Parathyroid adenoma (tissue), 2 donors: ENCODE results near the gene LANCL2.
"Not testable (repeated sequence)": the region's sequence is repeated elsewhere in the genome, so short reads cannot be mapped to it uniquely, and the experiment has no call there.

Experiments used
- H2AFZ ChIP-seq: fragments of 300-600 bp; sonication (generic); one replicate; pipeline ENCODE4 v1.7.0; 2017; ENCODE audit warnings: antibody characterized with exemption, mild to moderate bottlenecking
- H3K27ac ChIP-seq: fragments of 300-600 bp; sonication (generic); one replicate; pipeline ENCODE4 v1.7.0; 2017
- H3K27me3 ChIP-seq: fragments of 300-600 bp; sonication (generic); one replicate; pipeline ENCODE4 v1.7.0; 2017; ENCODE audit warnings: low read length; ENCODE audit not compliant: control insufficient read depth, insufficient read depth
- H3K36me3 ChIP-seq: fragments of 300-600 bp; sonication (generic); one replicate; pipeline ENCODE4 v1.7.0; 2017; ENCODE audit warnings: low read length; ENCODE audit not compliant: control insufficient read depth, insufficient read depth
- H3K4me1 ChIP-seq: fragments of 300-600 bp; sonication (generic); one replicate; pipeline ENCODE4 v1.7.0; 2017; ENCODE audit warnings: control low read depth
- H3K4me2 ChIP-seq: fragments of 300-600 bp; sonication (generic); one replicate; pipeline ENCODE4 v1.7.0; 2017; ENCODE audit warnings: low read length
- H3K4me3 ChIP-seq: fragments of 300-600 bp; sonication (generic); one replicate; pipeline ENCODE4 v1.7.0; 2017; ENCODE audit warnings: low read depth, low read length
- H3K79me2 ChIP-seq: fragments of 300-600 bp; sonication (generic); one replicate; pipeline ENCODE4 v1.7.0; 2017; ENCODE audit warnings: control low read depth
- H3K9ac ChIP-seq: fragments of 300-600 bp; sonication (generic); one replicate; pipeline ENCODE4 v1.7.0; 2017; ENCODE audit warnings: mild to moderate bottlenecking
- H3K9me3 ChIP-seq: fragments of 300-600 bp; sonication (generic); one replicate; pipeline ENCODE4 v1.7.0; 2017; ENCODE audit warnings: low read length; ENCODE audit not compliant: control insufficient read depth
- TF ChIP-seq, protein P1 (sequence below): fragments of 300-600 bp; sonication (generic); IDR thresholded peaks from one replicate; pipeline ENCODE4 v1.7.0; 2017; ENCODE audit warnings: antibody characterized with exemption, mild to moderate bottlenecking
- donor health status: primary hyperparathyroidism.

Gene LANCL2

DNA sequence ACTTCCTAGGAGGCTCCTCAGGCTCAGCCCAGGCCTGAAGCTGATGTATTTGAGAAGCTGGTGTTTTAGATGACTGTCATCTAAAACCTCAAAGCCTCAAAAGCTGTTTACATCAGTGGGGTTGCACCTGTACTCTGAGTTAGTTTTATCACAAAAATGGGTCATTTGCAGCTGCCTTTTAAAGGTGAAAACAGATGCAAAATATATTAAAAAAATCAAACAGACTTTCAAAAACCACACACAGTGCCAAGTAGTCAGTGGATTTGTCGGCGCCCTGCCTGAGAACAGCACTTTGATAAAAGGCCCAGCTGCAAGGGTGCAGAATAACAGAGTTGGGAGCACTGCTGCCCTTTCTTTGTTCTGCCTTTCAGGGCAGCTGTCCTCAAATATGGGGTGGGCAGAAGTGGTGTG lies 104.1 kb downstream of the LANCL2 start:
- Histone ChIP-seq H3K27ac (no peak overlapping the region), H3K36me3 (no peaks in the 10 kb centered on the region), H3K27me3 (no peaks in the 10 kb centered on the region), H3K4me1 (peaks cover 5% of the 10 kb centered on the region), H2AFZ (no peak overlapping the region), H3K9me3 (no peaks in the 10 kb centered on the region), H3K9ac (no peak overlapping the region), H3K4me3 (no peak overlapping the region), H3K4me2 (no peak overlapping the region), H3K79me2 (no peaks in the 10 kb centered on the region)
- TF ChIP-seq, protein P1, sequence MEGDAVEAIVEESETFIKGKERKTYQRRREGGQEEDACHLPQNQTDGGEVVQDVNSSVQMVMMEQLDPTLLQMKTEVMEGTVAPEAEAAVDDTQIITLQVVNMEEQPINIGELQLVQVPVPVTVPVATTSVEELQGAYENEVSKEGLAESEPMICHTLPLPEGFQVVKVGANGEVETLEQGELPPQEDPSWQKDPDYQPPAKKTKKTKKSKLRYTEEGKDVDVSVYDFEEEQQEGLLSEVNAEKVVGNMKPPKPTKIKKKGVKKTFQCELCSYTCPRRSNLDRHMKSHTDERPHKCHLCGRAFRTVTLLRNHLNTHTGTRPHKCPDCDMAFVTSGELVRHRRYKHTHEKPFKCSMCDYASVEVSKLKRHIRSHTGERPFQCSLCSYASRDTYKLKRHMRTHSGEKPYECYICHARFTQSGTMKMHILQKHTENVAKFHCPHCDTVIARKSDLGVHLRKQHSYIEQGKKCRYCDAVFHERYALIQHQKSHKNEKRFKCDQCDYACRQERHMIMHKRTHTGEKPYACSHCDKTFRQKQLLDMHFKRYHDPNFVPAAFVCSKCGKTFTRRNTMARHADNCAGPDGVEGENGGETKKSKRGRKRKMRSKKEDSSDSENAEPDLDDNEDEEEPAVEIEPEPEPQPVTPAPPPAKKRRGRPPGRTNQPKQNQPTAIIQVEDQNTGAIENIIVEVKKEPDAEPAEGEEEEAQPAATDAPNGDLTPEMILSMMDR: no peak

DNA sequence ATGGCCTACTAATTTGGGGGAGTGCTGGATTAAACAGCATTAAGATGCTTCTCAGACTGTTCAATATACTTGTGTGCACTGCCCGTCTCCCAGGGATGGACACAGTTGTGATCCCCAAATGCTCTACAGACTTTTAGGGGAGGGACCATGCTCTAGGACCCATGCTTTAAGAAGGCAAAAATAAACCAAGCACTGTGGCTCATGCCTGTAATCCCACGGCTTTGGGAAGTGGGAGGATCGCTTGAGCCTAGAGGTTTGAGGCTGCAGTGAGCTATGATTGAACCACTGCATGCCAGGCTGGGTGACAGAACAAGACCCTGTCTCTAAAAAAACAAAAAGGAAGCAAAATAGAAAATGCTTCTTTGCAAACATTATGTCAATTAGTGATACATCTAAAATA lies 104.6 kb downstream of the LANCL2 start:
- TF ChIP-seq, protein P1: no peak
- H3K9me3 ChIP-seq: no peaks in the 10 kb centered on the region
- no peak overlapping the region for H3K27ac ChIP-seq
- H3K36me3 ChIP-seq: no peaks in the 10 kb centered on the region
- no peak overlapping the region for H3K4me2 ChIP-seq
- no peak overlapping the region for H2AFZ ChIP-seq
- H3K79me2 ChIP-seq: no peaks in the 10 kb centered on the region
- peaks cover 5% of the 10 kb centered on the region for H3K4me1 ChIP-seq
- no peaks in the 10 kb centered on the region for H3K27me3 ChIP-seq
- H3K9ac ChIP-seq: no peak overlapping the region
- H3K4me3 ChIP-seq: no peak overlapping the region

DNA sequence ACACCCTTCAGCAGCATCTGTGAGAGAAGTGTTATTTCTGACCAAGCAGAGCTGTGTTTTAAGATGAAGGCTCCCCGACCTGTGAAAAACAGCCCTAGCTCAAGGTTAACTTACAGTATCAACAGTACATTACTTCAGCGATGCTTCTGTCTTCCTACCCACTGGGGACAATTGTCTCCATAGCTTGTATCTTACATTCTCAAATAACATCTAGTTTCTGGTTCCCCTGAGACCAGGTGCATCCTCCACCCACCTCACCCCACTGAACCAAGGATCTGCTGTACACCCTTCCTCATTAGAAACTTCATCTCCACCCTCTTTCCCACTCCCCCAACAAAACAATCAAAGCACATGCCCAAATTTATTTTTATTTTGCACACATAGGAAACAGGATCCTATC lies 105.1 kb downstream of the LANCL2 start:
- no peaks in the 10 kb centered on the region for H3K79me2 ChIP-seq
- peaks cover 5% of the 10 kb centered on the region for H3K4me1 ChIP-seq
- no peak overlapping the region for H3K4me2 ChIP-seq
- no peaks in the 10 kb centered on the region for H3K9me3 ChIP-seq
- no peak overlapping the region for H3K27ac ChIP-seq
- TF ChIP-seq, protein P1: no peak
- no peak overlapping the region for H2AFZ ChIP-seq
- H3K9ac ChIP-seq: no peak overlapping the region
- no peaks in the 10 kb centered on the region for H3K27me3 ChIP-seq
- no peaks in the 10 kb centered on the region for H3K36me3 ChIP-seq
- no peak overlapping the region for H3K4me3 ChIP-seq

DNA sequence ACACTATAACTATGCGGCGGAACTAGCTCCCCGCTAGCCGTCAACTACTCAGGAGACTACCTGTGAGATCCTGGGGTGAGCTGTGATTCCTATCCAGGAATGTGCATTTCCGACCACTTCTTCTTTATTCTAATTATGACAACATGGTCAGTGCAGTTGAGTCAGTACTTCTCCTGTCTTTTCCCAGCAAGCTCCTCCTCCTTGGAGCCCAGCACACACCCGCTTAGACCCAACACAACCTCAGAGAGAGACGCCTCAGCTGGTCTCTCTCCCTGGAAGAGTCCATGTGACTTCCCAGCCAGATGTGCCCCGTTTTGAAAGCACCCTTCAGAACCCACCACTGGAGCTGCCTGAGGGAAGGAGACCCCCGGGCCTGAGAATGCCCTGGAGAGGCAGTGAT lies 106.5 kb downstream of the LANCL2 start:
- H3K4me3 ChIP-seq, H2AFZ ChIP-seq, H3K79me2 ChIP-seq, H3K36me3 ChIP-seq, H3K9ac ChIP-seq, H3K27me3 ChIP-seq, H3K9me3 ChIP-seq, H3K4me2 ChIP-seq, H3K27ac ChIP-seq, H3K4me1 ChIP-seq: not testable (repeated sequence)

DNA sequence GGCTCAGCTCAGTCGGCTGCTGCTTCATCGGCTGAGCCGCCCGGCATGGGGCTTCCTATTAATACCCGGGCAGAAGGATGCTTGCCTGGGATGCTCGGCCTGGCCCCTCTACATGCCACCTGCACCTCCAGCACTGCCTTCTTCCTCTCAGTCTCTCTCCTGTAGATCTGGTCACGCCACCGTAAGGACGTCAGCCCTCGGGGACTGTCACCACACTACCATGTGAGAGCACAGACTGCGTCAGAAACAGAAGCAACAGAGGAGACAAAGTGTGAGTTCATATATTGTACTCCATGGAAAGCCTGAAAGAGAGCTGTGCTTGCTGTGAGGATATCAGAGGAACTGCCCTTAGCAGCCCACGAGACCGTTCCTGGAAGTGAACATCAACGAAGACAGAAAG lies 107.3 kb downstream of the LANCL2 start:
- not testable (repeated sequence) for H3K9me3 ChIP-seq, H3K4me1 ChIP-seq, H3K36me3 ChIP-seq, H3K27me3 ChIP-seq, H2AFZ ChIP-seq, H3K4me3 ChIP-seq, H3K79me2 ChIP-seq, H3K4me2 ChIP-seq, H3K27ac ChIP-seq, H3K9ac ChIP-seq

DNA sequence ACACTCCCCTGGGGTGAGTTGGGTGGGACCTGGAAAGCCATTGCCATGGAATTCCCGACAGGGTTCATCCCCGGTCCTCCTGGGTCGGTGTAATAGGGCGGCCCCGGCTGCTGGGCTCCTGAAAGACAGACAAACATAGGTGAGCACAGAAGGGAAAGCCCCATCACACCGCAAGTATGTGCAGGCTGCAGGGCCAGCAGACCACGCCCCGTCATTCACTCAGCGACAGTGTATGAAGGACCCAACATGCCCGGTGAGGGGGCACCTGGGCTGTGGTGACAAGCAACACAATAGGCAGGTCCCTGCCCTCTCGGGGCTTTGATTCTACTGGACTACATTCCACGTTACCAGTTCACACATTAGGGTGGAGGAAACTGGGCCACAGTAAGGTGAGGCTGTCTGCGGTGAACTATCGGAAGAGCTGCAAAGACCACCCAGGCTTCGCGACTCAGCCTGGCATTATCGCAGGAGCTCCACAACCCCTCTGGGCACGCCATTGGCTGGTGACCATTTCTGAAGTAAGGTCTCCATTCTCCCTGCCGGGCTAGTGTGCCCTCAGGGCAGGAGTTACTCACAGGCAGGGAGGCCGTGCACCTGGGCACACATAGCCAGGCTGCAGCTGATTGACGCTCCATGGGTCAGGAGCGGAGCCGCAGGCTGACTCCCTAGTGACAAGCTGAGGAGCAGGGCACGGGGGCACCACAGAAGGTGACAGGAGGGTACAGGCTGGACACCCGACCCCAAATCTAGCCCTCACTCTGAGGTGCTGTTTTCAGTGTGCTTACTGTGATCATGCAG lies 108.0 kb downstream of the LANCL2 start:
- Histone ChIP-seq H3K4me3 (no peak overlapping the region), H3K9me3 (no peaks in the 10 kb centered on the region), H3K36me3 (no peaks in the 10 kb centered on the region), H3K79me2 (no peaks in the 10 kb centered on the region), H3K27ac (no peak overlapping the region), H3K4me2 (no peak overlapping the region), H2AFZ (no peak overlapping the region), H3K9ac (no peak overlapping the region), H3K4me1 (no peaks in the 10 kb centered on the region), H3K27me3 (no peaks in the 10 kb centered on the region)
- TF ChIP-seq, protein P1: no peak
